ENCODE results near the gene PDLIM7.

GRCh38 chr5:177526191-177526590, 28.8 kb upstream of the PDLIM7 start:
- no peak for TF ChIP-seq CREB1 (CRISPR knock-in tag; IDR thresholded peaks at IDR 0.05; ENCODE audit: low read depth)
- no peak for TF ChIP-seq ZNF114 (CRISPR knock-in tag; IDR thresholded peaks at IDR 0.05)
- TF ChIP-seq CTCF (conservative IDR thresholded peaks at IDR 0.05; ENCODE audit: low read depth in 2 of 2), result no peak
- no peak for TF ChIP-seq POLR2AphosphoS5 (IDR thresholded peaks at IDR 0.05; ENCODE audit: low read depth)
- TF ChIP-seq EZH2phosphoT487 (IDR thresholded peaks at IDR 0.05; ENCODE audit: unreplicated experiment), result no peak
- TF ChIP-seq EZH2 (IDR thresholded peaks at IDR 0.05; ENCODE audit: low read depth, unreplicated experiment), result no peak
- TF ChIP-seq REST (IDR thresholded peaks at IDR 0.05; ENCODE audit: unreplicated experiment), result no peak
- TF ChIP-seq JUNB (IDR thresholded peaks at IDR 0.05; ENCODE audit: unreplicated experiment), result no peak
- TF ChIP-seq, protein P1, sequence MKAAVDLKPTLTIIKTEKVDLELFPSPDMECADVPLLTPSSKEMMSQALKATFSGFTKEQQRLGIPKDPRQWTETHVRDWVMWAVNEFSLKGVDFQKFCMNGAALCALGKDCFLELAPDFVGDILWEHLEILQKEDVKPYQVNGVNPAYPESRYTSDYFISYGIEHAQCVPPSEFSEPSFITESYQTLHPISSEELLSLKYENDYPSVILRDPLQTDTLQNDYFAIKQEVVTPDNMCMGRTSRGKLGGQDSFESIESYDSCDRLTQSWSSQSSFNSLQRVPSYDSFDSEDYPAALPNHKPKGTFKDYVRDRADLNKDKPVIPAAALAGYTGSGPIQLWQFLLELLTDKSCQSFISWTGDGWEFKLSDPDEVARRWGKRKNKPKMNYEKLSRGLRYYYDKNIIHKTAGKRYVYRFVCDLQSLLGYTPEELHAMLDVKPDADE (IDR thresholded peaks at IDR 0.05), result no peak
- no peak for TF ChIP-seq STAT1 (IDR thresholded peaks at IDR 0.05; ENCODE audit: unreplicated experiment)
- no peak for TF ChIP-seq NANOG (IDR thresholded peaks at IDR 0.05; ENCODE audit: borderline replicate concordance)
- no peak for TF ChIP-seq ZNF331 (CRISPR knock-in tag; IDR thresholded peaks at IDR 0.05; ENCODE audit: low read depth)
- TF ChIP-seq ZNF462 (CRISPR knock-in tag; IDR thresholded peaks at IDR 0.05), result no peak
